Smooth muscle cell of trachea (primary cell): Measurements from ENCODE around the gene NSMCE3. TPM values are rescaled to one million over a fixed set of nuclear protein-coding genes. Genes with fewer than 3 reads are reported as not detected.

Experiments used
- total RNA-seq: library from RNA; depleted of rRNA; stranded (reverse); fragments of >200 nt; gene quantifications from 2 replicates; pipeline ENCODE4 v1.2.1, GENCODE V29; 2014

Gene NSMCE3
- total RNA-seq, result 10.0 and 12.1 TPM in 2 replicates

DNA sequence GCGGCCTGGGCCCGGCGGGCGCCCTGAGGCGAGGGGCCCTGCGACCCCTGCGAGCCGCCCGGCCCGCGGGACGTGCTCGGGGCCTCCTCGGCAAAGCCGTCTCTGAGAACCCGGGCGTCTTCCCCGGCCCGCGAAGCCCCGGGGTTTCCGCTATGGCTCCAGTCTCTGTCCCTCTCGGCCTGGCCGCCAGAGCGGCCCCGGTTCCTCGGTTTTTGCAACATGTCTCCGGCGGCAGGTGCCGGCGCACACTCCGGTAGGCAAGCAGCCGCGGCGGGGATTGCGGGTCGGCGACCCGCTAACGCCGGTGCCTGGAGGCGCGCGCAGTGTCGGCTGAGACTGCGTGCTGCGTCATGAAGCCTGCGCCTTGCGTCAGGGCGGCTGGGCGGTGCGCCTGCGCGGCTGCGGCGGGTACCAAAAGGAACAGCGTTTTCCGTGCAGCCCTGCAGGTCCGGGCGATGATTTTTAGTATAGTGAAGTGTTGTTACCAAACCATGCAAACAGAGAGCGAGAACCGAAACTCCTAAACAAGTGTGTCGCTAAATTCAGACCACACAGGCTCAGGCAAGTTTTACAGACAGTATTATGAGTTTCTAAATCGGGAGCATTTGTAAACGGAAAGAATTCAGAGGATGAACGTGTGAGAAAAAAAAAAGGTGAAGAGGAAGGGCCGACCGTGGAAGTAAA, at the start of gene NSMCE3:
TSS of gene NSMCE3 (minus strand) at position 338 of the 684 bp plus-strand sequence. CDS start at position 221, 117 bp downstream.

